ENCODE data around the gene FOXC2.

The FOXC2 gene

DNA sequence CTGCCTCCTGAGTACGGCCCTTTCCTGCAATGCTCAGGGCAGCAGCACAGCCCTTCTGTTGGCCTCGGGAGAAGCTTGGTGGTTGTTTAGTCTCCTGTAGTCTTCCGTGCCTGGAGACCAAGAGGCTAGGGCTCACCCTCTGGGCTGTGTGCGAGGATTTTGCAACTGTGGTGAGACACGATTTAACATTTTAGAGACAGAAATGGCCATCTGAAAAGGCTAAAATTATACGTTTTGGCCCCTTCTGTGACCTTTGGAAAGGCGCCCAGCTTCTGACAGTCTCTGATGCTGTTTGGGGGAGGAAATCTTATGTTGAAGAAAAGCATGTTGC, 44.9 kb downstream of the FOXC2 start:
- peaks cover 0 to 2% of the 10 kb centered on the region in 2 donors for H3K4me1 ChIP-seq (ENCODE audit: control insufficient read depth in 2 of 2, insufficient read depth in 2 of 2, low read length in 2 of 2)
- no peaks in the 10 kb centered on the region for H3K27me3 ChIP-seq (ENCODE audit: control insufficient read depth in 2 of 2, insufficient read depth in 2 of 2, low read length in 2 of 2)
- H3K9me3 ChIP-seq (ENCODE audit: control insufficient read depth in 2 of 2, low read length in 2 of 2): no peaks in the 10 kb centered on the region
- no peak overlapping the region for H3K9ac ChIP-seq (ENCODE audit: low read depth in 1 of 2, low read length in 2 of 2)
- H3K36me3 ChIP-seq (ENCODE audit: control insufficient read depth in 2 of 2, insufficient read depth in 2 of 2, low read length in 2 of 2): no peaks in the 10 kb centered on the region
- H3K27ac ChIP-seq (ENCODE audit: low read depth in 2 of 2, low read length in 2 of 2): no peak overlapping the region
- H3K4me3 ChIP-seq (ENCODE audit: low read length in 2 of 2): no peak overlapping the region

DNA sequence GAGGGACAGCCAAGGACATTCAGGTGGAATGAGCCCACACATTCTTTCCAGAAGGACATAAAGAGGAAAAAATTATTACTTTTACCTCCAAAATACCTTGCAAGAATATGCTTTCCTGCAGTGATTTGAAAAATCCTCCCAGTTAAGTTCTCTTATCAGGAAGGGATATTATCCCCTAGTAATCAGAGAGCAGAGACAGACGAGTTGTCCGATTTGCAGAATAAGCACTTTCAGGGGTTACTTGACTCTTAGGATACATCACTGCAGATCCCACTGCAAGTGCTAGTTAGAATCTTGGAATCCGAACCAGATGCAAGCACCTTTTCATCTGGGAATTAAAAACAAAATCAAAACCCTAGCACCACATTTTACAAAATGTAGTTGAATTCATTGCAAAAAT, 45.3 kb downstream of the FOXC2 start:
- no peaks in the 10 kb centered on the region for H3K27me3 ChIP-seq (ENCODE audit: control insufficient read depth in 2 of 2, insufficient read depth in 2 of 2, low read length in 2 of 2)
- no peak overlapping the region for H3K27ac ChIP-seq (ENCODE audit: low read depth in 2 of 2, low read length in 2 of 2)
- no peaks in the 10 kb centered on the region for H3K36me3 ChIP-seq (ENCODE audit: control insufficient read depth in 2 of 2, insufficient read depth in 2 of 2, low read length in 2 of 2)

DNA sequence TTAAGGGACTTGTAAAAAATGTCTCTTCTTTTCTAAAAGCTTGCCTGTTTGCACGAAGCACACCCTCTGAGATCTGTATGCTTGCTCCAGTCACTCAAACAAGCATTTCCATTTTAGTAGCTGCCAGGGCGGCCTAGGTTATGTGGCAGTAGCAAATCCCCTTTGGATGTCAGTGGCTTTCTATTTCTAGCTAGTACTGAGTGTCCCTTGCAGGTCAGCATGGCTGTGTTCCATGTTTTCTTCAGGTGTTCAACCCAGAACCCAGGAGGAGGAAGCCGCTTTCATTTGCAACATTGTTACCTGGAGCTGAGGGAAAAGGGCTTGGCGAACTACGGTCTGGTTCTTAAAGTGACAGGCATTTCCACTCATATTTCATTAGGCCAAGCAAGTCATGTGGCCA, 48.1 kb downstream of the FOXC2 start:
- no peak overlapping the region for H3K27ac ChIP-seq (ENCODE audit: low read depth in 2 of 2, low read length in 2 of 2)
- no peaks in the 10 kb centered on the region for H3K9me3 ChIP-seq (ENCODE audit: control insufficient read depth in 2 of 2, low read length in 2 of 2)
- no peaks in the 10 kb centered on the region for H3K27me3 ChIP-seq (ENCODE audit: control insufficient read depth in 2 of 2, insufficient read depth in 2 of 2, low read length in 2 of 2)
- no peaks in the 10 kb centered on the region for H3K36me3 ChIP-seq (ENCODE audit: control insufficient read depth in 2 of 2, insufficient read depth in 2 of 2, low read length in 2 of 2)
- peaks cover 0 to 2% of the 10 kb centered on the region in 2 donors for H3K4me1 ChIP-seq (ENCODE audit: control insufficient read depth in 2 of 2, insufficient read depth in 2 of 2, low read length in 2 of 2)
- no peak overlapping the region for H3K9ac ChIP-seq (ENCODE audit: low read depth in 1 of 2, low read length in 2 of 2)
- H3K4me3 ChIP-seq (ENCODE audit: low read length in 2 of 2): no peak overlapping the region

More for the DNA sequence above, 45.3 kb downstream of the FOXC2 start:
- Histone ChIP-seq H3K4me3 (ENCODE audit: low read length in 2 of 2) (no peak overlapping the region), H3K9me3 (ENCODE audit: control insufficient read depth in 2 of 2, low read length in 2 of 2) (no peaks in the 10 kb centered on the region), H3K4me1 (ENCODE audit: control insufficient read depth in 2 of 2, insufficient read depth in 2 of 2, low read length in 2 of 2) (peaks cover 0 to 2% of the 10 kb centered on the region in 2 donors), H3K9ac (ENCODE audit: low read depth in 1 of 2, low read length in 2 of 2) (no peak overlapping the region)

- no peaks in the 10 kb centered on the region for H3K9me3 ChIP-seq (ENCODE audit: control insufficient read depth in 2 of 2, low read length in 2 of 2)
- H3K4me1 ChIP-seq (ENCODE audit: control insufficient read depth in 2 of 2, insufficient read depth in 2 of 2, low read length in 2 of 2): no peaks in the 10 kb centered on the region
- no peaks in the 10 kb centered on the region for H3K36me3 ChIP-seq (ENCODE audit: control insufficient read depth in 2 of 2, insufficient read depth in 2 of 2, low read length in 2 of 2)
- H3K9ac ChIP-seq (ENCODE audit: low read depth in 1 of 2, low read length in 2 of 2): no peak overlapping the region
- H3K27me3 ChIP-seq (ENCODE audit: control insufficient read depth in 2 of 2, insufficient read depth in 2 of 2, low read length in 2 of 2): no peaks in the 10 kb centered on the region
- no peak overlapping the region for H3K27ac ChIP-seq (ENCODE audit: low read depth in 2 of 2, low read length in 2 of 2)
- no peak overlapping the region for H3K4me3 ChIP-seq (ENCODE audit: low read length in 2 of 2)
These were observed 50.3 kb downstream of the FOXC2 start for GRCh38 chr16:86616906-86617305.

GRCh38 chr16:86618431-86619238, 52.0 kb downstream of the FOXC2 start:
- Histone ChIP-seq H3K4me1 (ENCODE audit: control insufficient read depth in 2 of 2, insufficient read depth in 2 of 2, low read length in 2 of 2) (no peaks in the 10 kb centered on the region), H3K36me3 (ENCODE audit: control insufficient read depth in 2 of 2, insufficient read depth in 2 of 2, low read length in 2 of 2) (no peaks in the 10 kb centered on the region), H3K9ac (ENCODE audit: low read depth in 1 of 2, low read length in 2 of 2) (no peak overlapping the region), H3K4me3 (ENCODE audit: low read length in 2 of 2) (peak overlapping the region; percentile 41 to 43), H3K9me3 (ENCODE audit: control insufficient read depth in 2 of 2, low read length in 2 of 2) (no peaks in the 10 kb centered on the region), H3K27ac (ENCODE audit: low read depth in 2 of 2, low read length in 2 of 2) (no peak overlapping the region), H3K27me3 (ENCODE audit: control insufficient read depth in 2 of 2, insufficient read depth in 2 of 2, low read length in 2 of 2) (no peaks in the 10 kb centered on the region)

Measured in mucosa of rectum (tissue), 2 donors.